HepG2 (cell line): ENCODE data around the gene RHBDL1. TPM values are rescaled to one million over a fixed set of nuclear protein-coding genes. Genes with fewer than 3 reads are reported as not detected.

Source experiments
- AKAP8 ChIP-seq: sonication (generic); formaldehyde crosslinking; IDR thresholded peaks from 2 replicates; pipeline ENCODE4 v1.5.1; 2020; ENCODE audit warnings: mild to moderate bottlenecking, missing genetic modification reagents
- ARNTL ChIP-seq: sonication (generic); formaldehyde crosslinking; IDR thresholded peaks from 2 replicates; pipeline ENCODE4 v1.4.0; 2020; ENCODE audit warnings: mild to moderate bottlenecking, missing genetic modification reagents
- FLYWCH1 ChIP-seq: sonication (generic); formaldehyde crosslinking; IDR thresholded peaks from 2 replicates; pipeline ENCODE4 v1.8.1; 2023; ENCODE audit warnings: mild to moderate bottlenecking, missing genetic modification reagents
- FOXK1 ChIP-seq: sonication (generic); formaldehyde crosslinking; IDR thresholded peaks from 2 replicates; pipeline ENCODE4 v1.4.0; 2020; ENCODE audit warnings: low read depth, missing genetic modification reagents, borderline replicate concordance
- KDM5A ChIP-seq: fragments of 200-600 bp; sonication (generic); IDR thresholded peaks from 2 replicates; pipeline ENCODE4 v1.7.0; 2018; ENCODE audit warnings: antibody characterized with exemption, mild to moderate bottlenecking, low read length, borderline replicate concordance
- RFX5 ChIP-seq: IDR thresholded peaks from 2 replicates; pipeline ENCODE4 v1.6.1; 2011; ENCODE audit warnings: low read depth, low read length, improper control_type of control experiment
- SKI ChIP-seq: fragments of 450-650 bp; IDR thresholded peaks from one replicate; pipeline ENCODE4 v1.6.1; 2018; ENCODE audit warnings: mild to moderate bottlenecking; ENCODE audit not compliant: partially characterized antibody
- ZFP90 ChIP-seq: sonication (generic); formaldehyde crosslinking; IDR thresholded peaks from 2 replicates; pipeline ENCODE4 v1.8.0; 2022; ENCODE audit warnings: missing genetic modification reagents, mild to moderate bottlenecking, inconsistent platforms, borderline replicate concordance
- ZNF543 ChIP-seq: sonication (generic); formaldehyde crosslinking; IDR thresholded peaks from 2 replicates; pipeline ENCODE4 v1.4.0; 2020; ENCODE audit warnings: mild to moderate bottlenecking, missing genetic modification reagents
- ZNF687 ChIP-seq: sonication (generic); formaldehyde crosslinking; IDR thresholded peaks from 2 replicates; pipeline ENCODE4 v1.5.1; 2020; ENCODE audit warnings: mild to moderate bottlenecking, missing genetic modification reagents, moderate library complexity
- ZNF781 ChIP-seq: sonication (generic); formaldehyde crosslinking; IDR thresholded peaks from 2 replicates; pipeline ENCODE4 v1.5.1; 2020; ENCODE audit warnings: borderline replicate concordance, mild to moderate bottlenecking, missing genetic modification reagents; ENCODE audit errors: not compliant biosample characterization
- polyA plus RNA-seq, 8 experiments: library from polyadenylated mRNA; depleted of rRNA in 3 of 8; stranded (reverse) in 7 of 8; unstranded in 1 of 8; fragments of >200 nt; fragmentation: Illumina TruSeq in 4 of 8; extraction: Trizol in 4 of 8; gene quantifications; 2 replicates each; pipeline versions ENCODE4 v1.2.1 to v1.2.3, GENCODE V29; 2011 to 2016; ENCODE audit warnings: low read depth in 4 of 8, missing spikeins in 1 of 8, mixed read lengths in 1 of 8; ENCODE audit not compliant: insufficient read depth in 1 of 8
- total RNA-seq, 5 experiments: library from RNA; depleted of rRNA; stranded (reverse); fragments of >200 nt; fragmentation: Illumina TruSeq; extraction: Trizol; gene quantifications; 2 replicates each; pipeline ENCODE4 v1.2.3, GENCODE V29; 2016; ENCODE audit warnings: low read depth in 1 of 5
- TF ChIP-seq, protein P1 (sequence below): sonication (generic); formaldehyde crosslinking; IDR thresholded peaks from 2 replicates; pipeline ENCODE4 v1.4.0; 2020; ENCODE audit warnings: missing genetic modification reagents
- TF ChIP-seq, protein P2 (sequence below): sonication (generic); formaldehyde crosslinking; IDR thresholded peaks from 2 replicates; pipeline ENCODE4 v1.5.1; 2020; ENCODE audit warnings: mild to moderate bottlenecking, missing genetic modification reagents, moderate library complexity
- TF ChIP-seq, protein P3 (sequence below): sonication (generic); formaldehyde crosslinking; IDR thresholded peaks from 2 replicates; pipeline ENCODE4 v1.5.0; 2020; ENCODE audit warnings: mild to moderate bottlenecking, missing genetic modification reagents, borderline replicate concordance

RHBDL1 gene
- total and polyA plus RNA-seq, 2 of the 13 experiments (the other 11 are each of a cell fraction or from before 2014, with no cell fraction given) = 1.8 to 3.8 TPM

GRCh38 chr16:641326-642188 is 33.9 kb upstream of the RHBDL1 start, which contains the start of gene MCRIP2 (continued):
- TF ChIP-seq ZNF781 (CRISPR knock-in tag) (peak; percentile 52), AKAP8 (CRISPR knock-in tag) (0 out of 2 replicates have a peak, but pooled peaks have one; percentile 51), RFX5 (no peak), ZNF687 (peak; percentile 57; the same call in 1 of the 2 replicates), KDM5A (no peak), SKI (peak; percentile 8), ARNTL (CRISPR knock-in tag) (0 out of 2 replicates have a peak, but pooled peaks have one; percentile 8), FOXK1 (CRISPR knock-in tag) (0 out of 2 replicates have a peak, but pooled peaks have one; percentile 33), FLYWCH1 (CRISPR knock-in tag) (0 out of 2 replicates have a peak, but pooled peaks have one; percentile 21), ZFP90 (CRISPR knock-in tag) (peak; percentile 38; the same call in 1 of the 2 replicates), ZNF543 (CRISPR knock-in tag) (0 out of 2 replicates have a peak, but pooled peaks have one; percentile 7)
- TF ChIP-seq, protein P1, sequence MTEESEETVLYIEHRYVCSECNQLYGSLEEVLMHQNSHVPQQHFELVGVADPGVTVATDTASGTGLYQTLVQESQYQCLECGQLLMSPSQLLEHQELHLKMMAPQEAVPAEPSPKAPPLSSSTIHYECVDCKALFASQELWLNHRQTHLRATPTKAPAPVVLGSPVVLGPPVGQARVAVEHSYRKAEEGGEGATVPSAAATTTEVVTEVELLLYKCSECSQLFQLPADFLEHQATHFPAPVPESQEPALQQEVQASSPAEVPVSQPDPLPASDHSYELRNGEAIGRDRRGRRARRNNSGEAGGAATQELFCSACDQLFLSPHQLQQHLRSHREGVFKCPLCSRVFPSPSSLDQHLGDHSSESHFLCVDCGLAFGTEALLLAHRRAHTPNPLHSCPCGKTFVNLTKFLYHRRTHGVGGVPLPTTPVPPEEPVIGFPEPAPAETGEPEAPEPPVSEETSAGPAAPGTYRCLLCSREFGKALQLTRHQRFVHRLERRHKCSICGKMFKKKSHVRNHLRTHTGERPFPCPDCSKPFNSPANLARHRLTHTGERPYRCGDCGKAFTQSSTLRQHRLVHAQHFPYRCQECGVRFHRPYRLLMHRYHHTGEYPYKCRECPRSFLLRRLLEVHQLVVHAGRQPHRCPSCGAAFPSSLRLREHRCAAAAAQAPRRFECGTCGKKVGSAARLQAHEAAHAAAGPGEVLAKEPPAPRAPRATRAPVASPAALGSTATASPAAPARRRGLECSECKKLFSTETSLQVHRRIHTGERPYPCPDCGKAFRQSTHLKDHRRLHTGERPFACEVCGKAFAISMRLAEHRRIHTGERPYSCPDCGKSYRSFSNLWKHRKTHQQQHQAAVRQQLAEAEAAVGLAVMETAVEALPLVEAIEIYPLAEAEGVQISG = peak; percentile 42
- TF ChIP-seq, protein P2, sequence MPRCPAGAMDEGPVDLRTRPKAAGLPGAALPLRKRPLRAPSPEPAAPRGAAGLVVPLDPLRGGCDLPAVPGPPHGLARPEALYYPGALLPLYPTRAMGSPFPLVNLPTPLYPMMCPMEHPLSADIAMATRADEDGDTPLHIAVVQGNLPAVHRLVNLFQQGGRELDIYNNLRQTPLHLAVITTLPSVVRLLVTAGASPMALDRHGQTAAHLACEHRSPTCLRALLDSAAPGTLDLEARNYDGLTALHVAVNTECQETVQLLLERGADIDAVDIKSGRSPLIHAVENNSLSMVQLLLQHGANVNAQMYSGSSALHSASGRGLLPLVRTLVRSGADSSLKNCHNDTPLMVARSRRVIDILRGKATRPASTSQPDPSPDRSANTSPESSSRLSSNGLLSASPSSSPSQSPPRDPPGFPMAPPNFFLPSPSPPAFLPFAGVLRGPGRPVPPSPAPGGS = 0 out of 2 replicates have a peak, but pooled peaks have one; percentile 6
- TF ChIP-seq, protein P3, sequence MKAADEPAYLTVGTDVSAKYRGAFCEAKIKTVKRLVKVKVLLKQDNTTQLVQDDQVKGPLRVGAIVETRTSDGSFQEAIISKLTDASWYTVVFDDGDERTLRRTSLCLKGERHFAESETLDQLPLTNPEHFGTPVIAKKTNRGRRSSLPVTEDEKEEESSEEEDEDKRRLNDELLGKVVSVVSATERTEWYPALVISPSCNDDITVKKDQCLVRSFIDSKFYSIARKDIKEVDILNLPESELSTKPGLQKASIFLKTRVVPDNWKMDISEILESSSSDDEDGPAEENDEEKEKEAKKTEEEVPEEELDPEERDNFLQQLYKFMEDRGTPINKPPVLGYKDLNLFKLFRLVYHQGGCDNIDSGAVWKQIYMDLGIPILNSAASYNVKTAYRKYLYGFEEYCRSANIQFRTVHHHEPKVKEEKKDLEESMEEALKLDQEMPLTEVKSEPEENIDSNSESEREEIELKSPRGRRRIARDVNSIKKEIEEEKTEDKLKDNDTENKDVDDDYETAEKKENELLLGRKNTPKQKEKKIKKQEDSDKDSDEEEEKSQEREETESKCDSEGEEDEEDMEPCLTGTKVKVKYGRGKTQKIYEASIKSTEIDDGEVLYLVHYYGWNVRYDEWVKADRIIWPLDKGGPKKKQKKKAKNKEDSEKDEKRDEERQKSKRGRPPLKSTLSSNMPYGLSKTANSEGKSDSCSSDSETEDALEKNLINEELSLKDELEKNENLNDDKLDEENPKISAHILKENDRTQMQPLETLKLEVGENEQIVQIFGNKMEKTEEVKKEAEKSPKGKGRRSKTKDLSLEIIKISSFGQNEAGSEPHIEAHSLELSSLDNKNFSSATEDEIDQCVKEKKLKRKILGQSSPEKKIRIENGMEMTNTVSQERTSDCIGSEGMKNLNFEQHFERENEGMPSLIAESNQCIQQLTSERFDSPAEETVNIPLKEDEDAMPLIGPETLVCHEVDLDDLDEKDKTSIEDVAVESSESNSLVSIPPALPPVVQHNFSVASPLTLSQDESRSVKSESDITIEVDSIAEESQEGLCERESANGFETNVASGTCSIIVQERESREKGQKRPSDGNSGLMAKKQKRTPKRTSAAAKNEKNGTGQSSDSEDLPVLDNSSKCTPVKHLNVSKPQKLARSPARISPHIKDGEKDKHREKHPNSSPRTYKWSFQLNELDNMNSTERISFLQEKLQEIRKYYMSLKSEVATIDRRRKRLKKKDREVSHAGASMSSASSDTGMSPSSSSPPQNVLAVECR (CRISPR knock-in tag) = peak; percentile 76
